ENCODE results near the gene ARVCF. TPM values are rescaled to one million over a fixed set of nuclear protein-coding genes. Genes with fewer than 3 reads are reported as not detected.

ARVCF gene
- total RNA-seq, 2 experiments from 2014 or later = 0.50 to 0.70 TPM

- no peak overlapping the region for H3K27ac Mint-ChIP-seq
- no peak for DNase-seq
- peaks cover 24% of the 10 kb centered on the region for H3K27me3 Mint-ChIP-seq
- no peaks in the 10 kb centered on the region for H3K4me1 Mint-ChIP-seq
- no peak overlapping the region for H3K4me3 Mint-ChIP-seq
- peaks cover 9% of the 10 kb centered on the region for H3K36me3 Mint-ChIP-seq
- no peak for ATAC-seq
- CTCF ChIA-PET = interaction anchor here (1.8 kb wide), 1 partner anchor 12 kb away, joined by 3 read pairs; no protein-coding TSS in a partner anchor
- H3K9me3 Mint-ChIP-seq (ENCODE audit: low read depth) = peaks cover 11% of the 10 kb centered on the region
Measured at GRCh38 chr22:20001082-20001638, 15.5 kb downstream of the ARVCF start.

- ATAC-seq (no peak), DNase-seq (no peak)
- Mint-ChIP-seq H3K9me3 (ENCODE audit: low read depth) (peaks cover 9% of the 10 kb centered on the region), H3K27me3 (peaks cover 24% of the 10 kb centered on the region), H3K4me1 (no peaks in the 10 kb centered on the region), H3K4me3 (no peak overlapping the region), H3K27ac (no peak overlapping the region), H3K36me3 (peaks cover 9% of the 10 kb centered on the region)
- CTCF ChIA-PET = no interaction called here
Measured at GRCh38 chr22:20000246-20001081, 16.2 kb downstream of the ARVCF start.

- no peaks in the 10 kb centered on the region for H3K4me1 Mint-ChIP-seq
- peaks cover 9% of the 10 kb centered on the region for H3K36me3 Mint-ChIP-seq
- no peak overlapping the region for H3K4me3 Mint-ChIP-seq
- H3K9me3 Mint-ChIP-seq (ENCODE audit: low read depth) = peaks cover 9% of the 10 kb centered on the region
- no peak for ATAC-seq
- no peak overlapping the region for H3K27ac Mint-ChIP-seq
- H3K27me3 Mint-ChIP-seq = peaks cover 17% of the 10 kb centered on the region
- DNase-seq = no peak
- CTCF ChIA-PET = no interaction called here
Measured at GRCh38 chr22:19998991-19999820, 17.4 kb downstream of the ARVCF start.

- no peak overlapping the region for H3K27ac Mint-ChIP-seq
- CTCF ChIA-PET = interaction anchor here (0.7 kb wide), 1 partner anchor 15 kb away, joined by 3 read pairs; no protein-coding TSS in a partner anchor
- DNase-seq (no peak), ATAC-seq (no peak)
- peaks cover 5% of the 10 kb centered on the region for H3K36me3 Mint-ChIP-seq
- H3K4me1 Mint-ChIP-seq = no peaks in the 10 kb centered on the region
- H3K4me3 Mint-ChIP-seq = no peak overlapping the region
- peaks cover 10% of the 10 kb centered on the region for H3K27me3 Mint-ChIP-seq
- H3K9me3 Mint-ChIP-seq (ENCODE audit: low read depth) = peaks cover 5% of the 10 kb centered on the region
Measured at GRCh38 chr22:19998232-19998951, 18.2 kb downstream of the ARVCF start.

GRCh38 chr22:19997561-19998231 is 18.9 kb downstream of the ARVCF start:
- H3K27ac Mint-ChIP-seq = no peak overlapping the region
- H3K36me3 Mint-ChIP-seq = no peaks in the 10 kb centered on the region
- H3K4me1 Mint-ChIP-seq = no peaks in the 10 kb centered on the region
- H3K9me3 Mint-ChIP-seq (ENCODE audit: low read depth) = no peaks in the 10 kb centered on the region
- no peak overlapping the region for H3K4me3 Mint-ChIP-seq
- ATAC-seq (no peak), DNase-seq (no peak)
- CTCF ChIA-PET = interaction anchor here (0.7 kb wide), 1 partner anchor 15 kb away, joined by 3 read pairs; no protein-coding TSS in a partner anchor
- H3K27me3 Mint-ChIP-seq = peaks cover 4% of the 10 kb centered on the region

GRCh38 chr22:19996694-19997384 is 19.8 kb downstream of the ARVCF start:
- Mint-ChIP-seq H3K9me3 (ENCODE audit: low read depth) (no peaks in the 10 kb centered on the region), H3K4me1 (no peaks in the 10 kb centered on the region), H3K4me3 (no peak overlapping the region), H3K27me3 (no peaks in the 10 kb centered on the region), H3K36me3 (no peaks in the 10 kb centered on the region), H3K27ac (no peak overlapping the region)
- CTCF ChIA-PET = no interaction called here
- no peak for ATAC-seq
- no peak for DNase-seq

GRCh38 chr22:19995611-19996339 is 20.8 kb downstream of the ARVCF start:
- ATAC-seq = no peak
- no peak for DNase-seq
- Mint-ChIP-seq H3K4me3 (no peak overlapping the region), H3K9me3 (ENCODE audit: low read depth) (no peaks in the 10 kb centered on the region), H3K36me3 (no peaks in the 10 kb centered on the region), H3K4me1 (no peaks in the 10 kb centered on the region), H3K27me3 (no peaks in the 10 kb centered on the region), H3K27ac (no peak overlapping the region)
- CTCF ChIA-PET = no interaction called here

- Mint-ChIP-seq H3K27me3 (no peaks in the 10 kb centered on the region), H3K9me3 (ENCODE audit: low read depth) (no peaks in the 10 kb centered on the region), H3K4me3 (no peak overlapping the region), H3K4me1 (no peaks in the 10 kb centered on the region), H3K36me3 (no peaks in the 10 kb centered on the region), H3K27ac (no peak overlapping the region)
- ATAC-seq = no peak
- no peak for DNase-seq
- CTCF ChIA-PET = no interaction called here
Measured at GRCh38 chr22:19994851-19995610, 21.6 kb downstream of the ARVCF start.

- no peak for ATAC-seq
- CTCF ChIA-PET = no interaction called here
- H3K27me3 Mint-ChIP-seq = no peaks in the 10 kb centered on the region
- no peak overlapping the region for H3K4me3 Mint-ChIP-seq
- DNase-seq = no peak
- H3K27ac Mint-ChIP-seq = no peak overlapping the region
- no peaks in the 10 kb centered on the region for H3K36me3 Mint-ChIP-seq
- no peaks in the 10 kb centered on the region for H3K4me1 Mint-ChIP-seq
- no peaks in the 10 kb centered on the region for H3K9me3 Mint-ChIP-seq (ENCODE audit: low read depth)
Measured at GRCh38 chr22:19993926-19994325, 22.7 kb downstream of the ARVCF start.

- Mint-ChIP-seq H3K27ac (no peak overlapping the region), H3K36me3 (no peaks in the 10 kb centered on the region), H3K9me3 (ENCODE audit: low read depth) (no peaks in the 10 kb centered on the region), H3K4me1 (no peaks in the 10 kb centered on the region), H3K4me3 (no peak overlapping the region), H3K27me3 (no peaks in the 10 kb centered on the region)
- DNase-seq = no peak
- no peak for ATAC-seq
- CTCF ChIA-PET = no interaction called here
Measured at GRCh38 chr22:19992921-19993355, 23.7 kb downstream of the ARVCF start.

- CTCF ChIA-PET = no interaction called here
- ATAC-seq (no peak), DNase-seq (no peak)
- Mint-ChIP-seq H3K9me3 (ENCODE audit: low read depth) (no peaks in the 10 kb centered on the region), H3K27ac (no peak overlapping the region), H3K36me3 (no peaks in the 10 kb centered on the region), H3K4me1 (no peaks in the 10 kb centered on the region), H3K4me3 (no peak overlapping the region), H3K27me3 (no peaks in the 10 kb centered on the region)
Measured at GRCh38 chr22:19992481-19992911, 24.1 kb downstream of the ARVCF start.
